T1000 (cell line): ENCODE results near the gene XPR1.

Experiments used
- DNase-seq: peaks from one replicate; lab custom pipeline; 2025; ENCODE audit warnings: mixed read lengths; lab: John Stamatoyannopoulos, UW

XPR1 gene

DNA sequence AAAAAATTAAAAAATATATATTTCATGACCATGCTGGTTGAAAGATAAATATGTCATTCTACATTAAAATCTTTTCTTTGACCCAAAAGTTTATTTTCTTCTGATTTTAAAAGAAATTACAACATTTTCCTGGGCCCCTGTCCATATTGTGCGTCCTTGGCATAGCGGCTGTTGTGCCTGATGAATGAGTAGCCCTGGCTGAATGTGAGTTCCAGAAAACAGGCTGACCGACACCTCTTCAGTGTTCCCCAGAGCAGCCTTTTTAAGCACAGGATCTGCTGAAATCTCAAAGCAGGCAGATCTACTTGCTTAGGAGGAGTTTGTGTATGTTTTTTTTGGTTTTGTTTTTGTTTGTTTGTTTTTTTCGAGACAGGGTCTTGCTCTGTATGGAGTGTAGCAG is 300.6 kb downstream of the XPR1 start:
- DNase-seq: no peak

DNA sequence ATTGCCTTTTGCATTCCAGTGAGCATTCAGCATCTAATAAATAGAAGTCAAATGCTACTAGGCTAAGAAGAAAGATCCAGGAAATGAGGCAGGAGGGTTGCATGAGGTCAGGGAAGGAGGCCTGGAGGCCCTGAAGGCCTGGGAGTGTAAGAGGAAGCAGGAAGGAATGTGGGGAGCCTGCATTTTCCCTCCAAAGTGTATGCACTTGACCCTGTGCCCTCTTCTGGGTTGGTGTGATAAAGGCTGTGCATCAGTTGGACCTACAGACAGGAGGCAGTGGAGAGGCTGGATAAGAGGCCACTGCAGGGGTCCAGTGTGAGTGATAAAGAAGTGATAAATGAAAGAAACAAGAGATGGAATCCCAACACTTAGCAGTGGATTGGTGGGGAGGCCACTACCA is 301.3 kb downstream of the XPR1 start:
- no peak for DNase-seq

DNA sequence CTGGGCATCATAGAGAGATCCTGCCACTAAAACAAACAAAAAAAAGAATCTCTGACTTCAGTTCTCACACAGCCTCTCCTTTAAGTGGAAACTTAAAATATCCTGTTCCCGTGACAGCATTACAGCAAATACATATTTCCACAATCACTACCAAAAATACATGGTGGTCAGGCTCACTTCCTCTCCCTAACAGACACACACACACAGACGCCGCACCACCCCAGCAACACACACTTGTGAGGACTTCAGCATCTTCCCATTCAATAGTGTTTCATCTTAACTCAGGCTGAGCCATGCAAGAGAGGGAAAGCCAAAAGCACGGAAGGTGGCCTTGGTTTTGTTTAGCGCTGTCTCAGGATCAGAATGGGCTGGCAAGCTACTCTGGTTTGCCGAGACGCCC is 302.7 kb downstream of the XPR1 start:
- no peak for DNase-seq

DNA sequence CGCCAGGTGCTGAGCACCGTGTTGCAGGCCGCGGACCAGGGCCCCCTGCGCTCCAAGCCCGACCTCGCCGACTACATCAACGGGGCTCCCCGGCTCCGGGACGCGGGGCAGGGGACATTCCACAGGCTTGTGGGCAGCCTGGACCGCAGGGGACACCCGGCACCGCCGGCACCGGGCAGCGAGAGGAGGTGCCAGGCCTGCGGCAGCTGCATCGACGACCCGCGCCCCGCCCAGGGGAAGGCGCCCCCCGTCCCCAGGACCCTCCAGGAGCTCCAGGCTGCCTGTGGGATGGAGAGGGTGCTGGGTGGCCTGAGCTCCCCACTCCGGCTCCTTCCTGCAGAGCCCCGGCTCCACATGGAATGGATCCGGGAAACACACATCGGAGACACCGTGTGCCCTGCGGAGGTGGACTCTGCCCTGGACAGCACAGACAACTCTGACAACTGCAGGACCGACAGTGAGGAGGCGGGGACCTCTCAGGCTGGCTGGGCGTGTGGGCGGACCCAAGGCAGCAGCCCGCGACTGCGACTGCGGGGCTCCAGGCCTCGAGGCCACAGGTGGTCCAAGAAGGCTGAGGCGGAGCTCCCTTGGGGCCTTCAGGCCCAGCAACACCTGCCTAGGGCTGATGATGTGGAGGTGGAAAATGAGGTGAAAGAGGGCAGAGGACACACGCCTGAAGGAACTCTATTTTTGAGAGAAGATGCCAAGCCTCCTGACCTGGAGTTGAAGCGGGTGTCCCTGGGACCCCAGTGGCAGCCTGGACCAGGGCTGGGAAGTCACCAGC is 303.7 kb downstream of the XPR1 start:
- no peak for DNase-seq

DNA sequence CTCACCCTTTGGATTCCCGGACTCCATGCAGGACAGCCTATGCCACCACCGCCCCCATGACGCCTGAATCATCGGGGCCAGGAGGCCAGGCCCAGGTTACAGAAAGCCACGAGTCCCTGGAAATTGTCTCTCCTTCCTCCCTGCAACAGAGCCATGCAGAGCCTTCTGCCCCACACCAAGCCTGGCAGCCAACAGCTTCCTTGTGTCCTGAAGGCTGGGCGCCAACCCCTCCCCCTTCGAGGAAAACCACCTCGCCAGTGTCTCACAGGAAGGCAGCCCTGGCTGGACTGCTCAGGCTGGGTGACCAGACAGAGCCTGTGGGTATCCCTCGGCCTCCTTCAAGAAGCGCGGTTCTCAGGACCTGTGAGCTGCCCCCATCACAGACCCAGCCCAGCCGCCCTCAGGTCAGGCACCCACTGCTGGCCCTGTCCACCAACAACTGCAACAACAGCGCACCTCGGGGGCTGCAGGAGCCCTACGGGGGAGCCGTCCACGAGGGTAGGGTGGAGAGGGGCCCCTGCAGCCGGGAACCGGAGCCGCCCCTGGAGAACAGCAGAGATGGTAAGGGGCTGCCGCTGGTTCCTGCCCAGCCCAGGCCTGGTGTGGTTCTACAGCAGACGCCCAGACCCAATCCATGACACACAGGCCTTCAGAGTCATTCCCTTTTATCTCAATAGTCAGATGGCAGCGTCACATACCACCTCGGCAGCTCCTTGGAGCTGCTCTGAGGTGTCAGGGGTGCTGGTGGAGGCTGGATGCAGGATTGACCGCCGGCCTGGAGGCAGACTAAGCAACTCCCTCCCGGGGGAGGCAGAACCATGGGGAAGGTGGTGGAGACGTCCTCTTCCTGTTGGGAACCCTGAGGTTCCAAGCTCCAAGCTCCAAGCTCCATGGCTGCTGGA is 304.5 kb downstream of the XPR1 start:
- DNase-seq: no peak

DNA sequence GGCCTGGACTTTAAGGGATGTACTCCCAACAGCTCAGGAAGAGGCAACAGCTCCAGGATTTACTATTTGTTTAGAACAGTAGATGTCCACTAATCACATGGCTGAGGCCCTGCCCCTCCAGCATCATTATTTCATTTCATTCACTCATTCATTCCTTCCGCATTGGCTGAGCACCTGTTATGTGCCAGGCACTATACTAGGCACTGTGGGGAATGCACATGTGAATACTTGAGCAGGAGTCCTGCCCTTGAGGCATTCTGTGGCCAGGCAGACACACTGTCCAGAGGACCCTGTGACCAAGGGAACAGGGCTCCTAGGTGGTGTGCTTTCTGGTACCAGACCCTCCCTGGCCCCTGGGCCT is 305.2 kb downstream of the XPR1 start:
- DNase-seq: no peak

DNA sequence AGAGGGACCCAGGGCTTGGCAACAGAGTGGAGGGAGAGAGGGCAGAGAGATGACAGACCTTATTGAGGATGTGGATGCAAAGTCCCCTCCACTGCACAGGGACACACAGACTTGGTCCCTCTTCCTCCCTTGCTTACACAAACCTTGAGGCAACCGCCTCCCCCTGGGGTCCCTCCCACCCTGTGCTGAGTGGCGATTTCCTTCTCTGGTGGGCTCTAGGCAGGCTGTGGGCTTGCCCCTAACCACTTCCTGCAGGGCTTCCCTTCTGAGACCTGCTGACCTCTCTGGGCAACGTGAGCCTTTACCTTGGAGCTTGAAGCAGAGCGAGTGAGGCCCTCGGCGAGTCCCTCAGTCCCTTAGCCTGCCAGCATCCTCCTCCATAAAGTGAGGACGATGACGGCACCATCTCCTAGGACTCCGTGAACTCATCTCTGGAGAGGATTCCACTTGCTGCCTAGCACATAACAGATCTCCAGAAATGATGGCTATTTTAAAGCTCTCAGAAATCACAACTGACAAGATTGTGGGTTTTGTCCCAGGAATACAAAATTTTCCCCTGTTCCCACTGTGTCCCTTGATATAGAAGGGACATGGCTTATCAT is 305.9 kb downstream of the XPR1 start:
- DNase-seq: no peak

DNA sequence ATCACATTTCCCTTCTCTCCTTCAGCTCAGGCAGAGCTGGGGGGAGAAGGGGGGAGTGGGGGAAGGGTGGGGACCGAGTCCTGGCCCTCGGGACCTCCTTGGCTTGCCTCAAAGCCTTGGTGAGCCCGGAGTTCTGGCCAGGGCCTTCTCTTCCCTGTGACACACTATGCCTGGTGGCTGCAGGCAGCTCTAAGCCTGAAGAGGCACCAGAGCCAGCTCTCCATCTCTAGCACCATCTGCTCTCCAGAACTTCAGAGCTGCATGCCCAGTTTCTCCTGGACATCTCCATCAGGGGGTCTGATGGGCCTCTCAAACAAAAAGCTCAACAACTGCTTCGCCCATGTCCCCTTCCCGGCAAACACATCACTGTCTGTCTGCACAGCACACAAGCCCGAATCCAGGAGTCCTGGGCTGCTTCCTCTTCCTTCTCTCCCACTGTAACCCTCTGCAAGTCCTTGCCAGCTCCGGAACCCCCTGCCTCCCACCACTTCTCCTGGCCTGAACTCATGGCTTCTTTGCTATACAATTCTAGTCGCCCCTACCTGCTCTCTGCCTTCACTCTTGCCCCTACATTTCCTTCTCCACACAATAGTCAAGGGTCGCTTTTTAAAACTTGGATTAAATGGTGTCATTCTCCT is 307.4 kb downstream of the XPR1 start:
- DNase-seq: no peak

DNA sequence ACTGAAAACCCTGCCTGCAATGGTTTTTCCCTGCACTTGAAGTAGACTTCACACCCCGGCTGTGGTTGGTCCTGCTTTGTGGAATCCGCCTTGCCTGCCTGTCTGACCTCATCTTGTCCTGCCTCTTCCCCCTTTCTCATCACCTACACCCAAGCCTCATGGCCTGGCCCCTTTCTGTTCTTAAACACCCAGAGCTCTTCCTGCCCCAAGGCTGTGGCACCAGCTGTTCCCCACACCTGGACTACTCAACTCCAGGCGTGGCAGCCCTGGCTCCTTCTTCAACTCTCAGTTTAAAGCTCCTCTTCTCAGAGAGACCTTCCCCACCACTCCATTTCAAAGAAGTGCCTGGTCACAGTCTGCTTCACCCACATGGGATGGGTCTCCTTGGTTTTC is 307.9 kb downstream of the XPR1 start:
- DNase-seq: no peak
